Panc1 (cell line): ENCODE data around the gene IL32. TPM values are rescaled to one million over a fixed set of nuclear protein-coding genes. Genes with fewer than 3 reads are reported as not detected.

ENCODE experiments used
- ATAC-seq: fragments of 200-7000 bp; cut with Tn5 transposase; 2 replicates; pipeline ENCODE4 v1.9.1; 2020; ENCODE audit warnings: mild to moderate bottlenecking, moderate library complexity
- BruUV-seq: library from RNA; stranded (reverse); fragments of 400-500 nt; replicated peaks from 2 replicates; lab custom pipeline; 2021; lab: Mats Ljungman, UMichigan
- CTCF ChIA-PET: fragments of 300-600 bp; sonication (Branson Sonifier 250); formaldehyde crosslinking; loops from one replicate; lab custom pipeline; 2022; ENCODE audit warnings: antibody characterized with exemption; lab: Charles Lee
- POLR2A ChIA-PET: fragments of 300-600 bp; sonication (Branson Sonifier 250); formaldehyde crosslinking; loops from one replicate; lab custom pipeline; 2022; ENCODE audit warnings: antibody characterized with exemption; lab: Charles Lee
- DNase-seq: peaks from one replicate; pipeline ENCODE4 v3.0.0-alpha.2; 2010; ENCODE audit warnings: low read depth, low spot score
- H3K27ac ChIP-seq: 2 replicates; pipeline ENCODE4 v1.5.1; 2011; ENCODE audit warnings: mild to moderate bottlenecking, low read length, inconsistent platforms
- H3K27me3 ChIP-seq: fragments of 200-500 bp; sonication (Bioruptor generic); 2 replicates; pipeline ENCODE4 v1.6.0; 2014; ENCODE audit warnings: low read length, inconsistent platforms; ENCODE audit not compliant: control insufficient read depth, insufficient read depth
- H3K36me3 ChIP-seq: fragments of 200-500 bp; sonication (Bioruptor generic); 2 replicates; pipeline ENCODE4 v1.5.1; 2014; ENCODE audit warnings: inconsistent platforms, mild to moderate bottlenecking, low read length, moderate library complexity; ENCODE audit not compliant: control insufficient read depth, insufficient read depth
- H3K4me1 ChIP-seq: 2 replicates; pipeline ENCODE4 v1.5.1; 2011; ENCODE audit warnings: inconsistent platforms, mild to moderate bottlenecking, low read length, moderate library complexity; ENCODE audit not compliant: control insufficient read depth, insufficient read depth
- H3K4me3 ChIP-seq, 2 experiments: 2 replicates each; pipeline ENCODE4 v1.5.1; 2011 to 2012; ENCODE audit warnings: low read depth in 2 of 2, low read length in 2 of 2, mild to moderate bottlenecking in 2 of 2, inconsistent platforms in 1 of 2, moderate library complexity in 1 of 2
- H3K9me3 ChIP-seq: fragments of 200-500 bp; sonication (Bioruptor generic); 2 replicates; pipeline ENCODE4 v1.5.1; 2014; ENCODE audit warnings: low read depth, mild to moderate bottlenecking, inconsistent platforms, low read length, moderate library complexity; ENCODE audit not compliant: control insufficient read depth, insufficient read depth
- POLR2AphosphoS5 ChIP-seq: IDR thresholded peaks from 2 replicates; pipeline ENCODE4 v1.6.1; 2012; ENCODE audit warnings: mild to moderate bottlenecking, low read depth, low read length, moderate library complexity
- SIN3A ChIP-seq: IDR thresholded peaks from 2 replicates; pipeline ENCODE4 v1.6.1; 2012; ENCODE audit warnings: low read depth, mild to moderate bottlenecking, low read length, moderate library complexity, borderline replicate concordance; ENCODE audit not compliant: insufficient read depth
- TCF7L2 ChIP-seq: IDR thresholded peaks from 2 replicates; pipeline ENCODE4 v1.6.1; 2011; ENCODE audit warnings: mild to moderate bottlenecking, low read depth, low read length, inconsistent platforms
- in situ Hi-C: cut with HindIII; loops from 2 replicates; pipeline ENCODE4 v1.10.0; 2016; ENCODE audit warnings: low sequenced_read_pairs, low pct_unique_long_range_greater_than_20kb
- intact Hi-C: fragments of 100-400 bp; cut with micrococcal nuclease; formaldehyde crosslinking; loops from one replicate; pipeline ENCODE4 v1.10.0; 2022; ENCODE audit not compliant: unreplicated experiment
- total RNA-seq: library from RNA; stranded (reverse); gene quantifications from one replicate; pipeline ENCODE4 v1.2.1, GENCODE V29; 2021; ENCODE audit not compliant: unreplicated experiment
- TF ChIP-seq, protein P1 (sequence below), 2 experiments: IDR thresholded peaks; 2 replicates each; pipeline ENCODE4 v1.6.1; 2011 to 2012; ENCODE audit warnings: low read depth in 2 of 2, control low read depth in 1 of 2, low read length in 1 of 2, mild to moderate bottlenecking in 1 of 2, moderate library complexity in 1 of 2; ENCODE audit not compliant: insufficient read depth in 1 of 2
- TF ChIP-seq, protein P2 (sequence below): fragments of 450-650 bp; IDR thresholded peaks from 2 replicates; pipeline ENCODE4 v1.5.1; 2017; ENCODE audit warnings: mild to moderate bottlenecking

IL32 gene
- total RNA-seq, 1 experiment from 2014 or later, result 17.1 TPM

DNA sequence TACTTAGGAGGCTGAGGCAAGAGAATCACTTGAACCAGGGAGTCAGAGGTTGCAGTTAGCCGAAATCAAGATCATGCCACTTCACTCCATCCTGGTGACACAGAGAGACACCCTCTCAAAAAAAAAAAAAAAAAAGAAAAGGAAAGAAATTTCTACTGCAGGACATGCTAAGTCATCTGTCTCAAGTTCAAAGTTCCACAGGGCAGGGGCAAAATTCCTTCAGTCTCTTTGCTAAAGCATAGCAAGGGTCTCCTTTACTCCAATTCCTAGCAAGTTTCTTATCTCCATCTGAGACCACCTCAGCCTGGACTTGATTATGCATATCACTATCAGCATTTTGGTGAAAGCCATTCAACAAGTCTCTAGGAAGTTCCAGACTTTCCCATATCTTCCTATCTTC, 19.1 kb downstream of the IL32 start:
- Histone ChIP-seq H3K27me3 (no peaks in the 10 kb centered on the region), H3K4me3 (no peak overlapping the region), H3K36me3 (no peaks in the 10 kb centered on the region), H3K27ac (no peak overlapping the region), H3K9me3 (no peaks in the 10 kb centered on the region), H3K4me1 (no peaks in the 10 kb centered on the region)
- BruUV-seq, result no TSS peak
- in situ Hi-C loops, result no loop called here
- ChIA-PET CTCF (interaction anchor here (0.7 kb wide), 1 partner anchor 694 kb away, joined by 12 read pairs; no protein-coding TSS in a partner anchor), POLR2A (no interaction called here)
- DNase-seq (no peak), ATAC-seq (no peak)
- no peak for TF ChIP-seq SIN3A
- no peak for TF ChIP-seq TCF7L2
- TF ChIP-seq POLR2AphosphoS5, result no peak
- TF ChIP-seq, protein P1, sequence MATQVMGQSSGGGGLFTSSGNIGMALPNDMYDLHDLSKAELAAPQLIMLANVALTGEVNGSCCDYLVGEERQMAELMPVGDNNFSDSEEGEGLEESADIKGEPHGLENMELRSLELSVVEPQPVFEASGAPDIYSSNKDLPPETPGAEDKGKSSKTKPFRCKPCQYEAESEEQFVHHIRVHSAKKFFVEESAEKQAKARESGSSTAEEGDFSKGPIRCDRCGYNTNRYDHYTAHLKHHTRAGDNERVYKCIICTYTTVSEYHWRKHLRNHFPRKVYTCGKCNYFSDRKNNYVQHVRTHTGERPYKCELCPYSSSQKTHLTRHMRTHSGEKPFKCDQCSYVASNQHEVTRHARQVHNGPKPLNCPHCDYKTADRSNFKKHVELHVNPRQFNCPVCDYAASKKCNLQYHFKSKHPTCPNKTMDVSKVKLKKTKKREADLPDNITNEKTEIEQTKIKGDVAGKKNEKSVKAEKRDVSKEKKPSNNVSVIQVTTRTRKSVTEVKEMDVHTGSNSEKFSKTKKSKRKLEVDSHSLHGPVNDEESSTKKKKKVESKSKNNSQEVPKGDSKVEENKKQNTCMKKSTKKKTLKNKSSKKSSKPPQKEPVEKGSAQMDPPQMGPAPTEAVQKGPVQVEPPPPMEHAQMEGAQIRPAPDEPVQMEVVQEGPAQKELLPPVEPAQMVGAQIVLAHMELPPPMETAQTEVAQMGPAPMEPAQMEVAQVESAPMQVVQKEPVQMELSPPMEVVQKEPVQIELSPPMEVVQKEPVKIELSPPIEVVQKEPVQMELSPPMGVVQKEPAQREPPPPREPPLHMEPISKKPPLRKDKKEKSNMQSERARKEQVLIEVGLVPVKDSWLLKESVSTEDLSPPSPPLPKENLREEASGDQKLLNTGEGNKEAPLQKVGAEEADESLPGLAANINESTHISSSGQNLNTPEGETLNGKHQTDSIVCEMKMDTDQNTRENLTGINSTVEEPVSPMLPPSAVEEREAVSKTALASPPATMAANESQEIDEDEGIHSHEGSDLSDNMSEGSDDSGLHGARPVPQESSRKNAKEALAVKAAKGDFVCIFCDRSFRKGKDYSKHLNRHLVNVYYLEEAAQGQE (IDR thresholded peaks at IDR 0.05; ENCODE audit: insufficient read depth in 1 of 2, low read depth in 2 of 2, low read length in 1 of 2), result no peak
- TF ChIP-seq, protein P2, sequence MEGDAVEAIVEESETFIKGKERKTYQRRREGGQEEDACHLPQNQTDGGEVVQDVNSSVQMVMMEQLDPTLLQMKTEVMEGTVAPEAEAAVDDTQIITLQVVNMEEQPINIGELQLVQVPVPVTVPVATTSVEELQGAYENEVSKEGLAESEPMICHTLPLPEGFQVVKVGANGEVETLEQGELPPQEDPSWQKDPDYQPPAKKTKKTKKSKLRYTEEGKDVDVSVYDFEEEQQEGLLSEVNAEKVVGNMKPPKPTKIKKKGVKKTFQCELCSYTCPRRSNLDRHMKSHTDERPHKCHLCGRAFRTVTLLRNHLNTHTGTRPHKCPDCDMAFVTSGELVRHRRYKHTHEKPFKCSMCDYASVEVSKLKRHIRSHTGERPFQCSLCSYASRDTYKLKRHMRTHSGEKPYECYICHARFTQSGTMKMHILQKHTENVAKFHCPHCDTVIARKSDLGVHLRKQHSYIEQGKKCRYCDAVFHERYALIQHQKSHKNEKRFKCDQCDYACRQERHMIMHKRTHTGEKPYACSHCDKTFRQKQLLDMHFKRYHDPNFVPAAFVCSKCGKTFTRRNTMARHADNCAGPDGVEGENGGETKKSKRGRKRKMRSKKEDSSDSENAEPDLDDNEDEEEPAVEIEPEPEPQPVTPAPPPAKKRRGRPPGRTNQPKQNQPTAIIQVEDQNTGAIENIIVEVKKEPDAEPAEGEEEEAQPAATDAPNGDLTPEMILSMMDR, result no peak
- intact Hi-C loops, result no loop called here

DNA sequence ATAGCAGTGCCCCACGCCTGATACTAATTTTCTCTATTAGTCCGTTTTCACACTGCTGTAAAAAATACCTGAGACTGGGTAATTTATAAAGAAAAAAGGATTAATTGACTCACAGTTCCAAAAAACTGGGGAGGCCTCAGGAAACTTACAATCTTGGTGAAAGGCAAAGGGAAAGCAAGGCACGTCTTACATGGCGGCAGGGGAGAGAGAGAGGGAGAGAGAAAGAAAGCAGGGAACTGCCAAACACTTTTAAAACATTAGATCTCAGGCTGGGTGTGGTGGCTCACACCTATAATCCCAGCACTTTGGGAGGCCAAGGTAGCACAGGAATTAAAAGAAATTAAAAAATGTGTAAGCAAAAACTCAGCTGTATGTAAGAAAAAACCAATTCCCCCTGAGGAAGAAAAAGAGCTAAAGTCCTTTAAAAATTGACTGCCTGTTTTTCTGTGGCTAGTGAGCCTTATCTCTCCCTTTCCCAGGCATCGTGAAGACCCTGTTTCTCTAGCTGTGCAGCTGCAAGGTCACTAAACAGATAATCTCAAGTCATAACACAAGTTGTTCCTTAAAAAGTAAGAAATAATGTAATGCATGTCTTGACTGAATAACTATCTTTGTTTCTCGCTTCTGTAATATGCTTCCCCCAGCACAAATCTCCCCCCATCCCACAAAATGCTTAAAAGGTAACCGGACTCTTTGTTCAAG, 19.7 kb downstream of the IL32 start:
- H3K27me3 ChIP-seq, result no peaks in the 10 kb centered on the region
- ATAC-seq (no peak), DNase-seq (no peak)
- TF ChIP-seq, protein P2, result no peak
- TF ChIP-seq SIN3A, result no peak
- TF ChIP-seq, protein P1 (IDR thresholded peaks at IDR 0.05; ENCODE audit: insufficient read depth in 1 of 2, low read depth in 2 of 2, low read length in 1 of 2), result no peak
- no peak for TF ChIP-seq POLR2AphosphoS5
- TF ChIP-seq TCF7L2, result no peak
- in situ Hi-C loops (no loop called here), intact Hi-C loops (no loop called here)
- no peaks in the 10 kb centered on the region for H3K36me3 ChIP-seq
- H3K4me1 ChIP-seq, result no peaks in the 10 kb centered on the region
- H3K9me3 ChIP-seq, result no peaks in the 10 kb centered on the region
- H3K27ac ChIP-seq, result no peak overlapping the region
- no peak overlapping the region for H3K4me3 ChIP-seq
- ChIA-PET POLR2A (no interaction called here), CTCF (no interaction called here)
- no TSS peak for BruUV-seq
